WTC11 (cell line): ENCODE measurements around the gene EPM2AIP1.

Experiments
- CTCF ChIP-seq: fragments of 200-600 bp; IDR thresholded peaks from 2 replicates; pipeline ENCODE4 v1.8.0; 2022; ENCODE audit warnings: antibody characterized with exemption
- ESRRA ChIP-seq: sonication (generic); formaldehyde crosslinking; IDR thresholded peaks from 2 replicates; pipeline ENCODE4 v1.8.1; 2022; ENCODE audit warnings: mild to moderate bottlenecking, missing genetic modification reagents, borderline replicate concordance
- FOXK1 ChIP-seq: sonication (generic); formaldehyde crosslinking; IDR thresholded peaks from 2 replicates; pipeline ENCODE4 v1.8.0; 2022; ENCODE audit warnings: mild to moderate bottlenecking, moderate library complexity, missing genetic modification reagents
- FOXP1 ChIP-seq: sonication (generic); formaldehyde crosslinking; IDR thresholded peaks from 2 replicates; pipeline ENCODE4 v1.8.0; 2022; ENCODE audit warnings: missing genetic modification reagents, mild to moderate bottlenecking, moderate library complexity, borderline replicate concordance
- JUN ChIP-seq: sonication (generic); formaldehyde crosslinking; IDR thresholded peaks from 2 replicates; pipeline ENCODE4 v1.8.0; 2023; ENCODE audit warnings: mild to moderate bottlenecking, missing genetic modification reagents
- MAX ChIP-seq: sonication (generic); formaldehyde crosslinking; IDR thresholded peaks from 2 replicates; pipeline ENCODE4 v1.8.0; 2022; ENCODE audit warnings: mild to moderate bottlenecking, missing genetic modification reagents
- SMAD3 ChIP-seq: sonication (generic); formaldehyde crosslinking; IDR thresholded peaks from 2 replicates; pipeline ENCODE4 v1.8.0; 2022; ENCODE audit warnings: missing genetic modification reagents, mild to moderate bottlenecking, borderline replicate concordance
- USF1 ChIP-seq: sonication (generic); formaldehyde crosslinking; IDR thresholded peaks from 2 replicates; pipeline ENCODE4 v1.8.0; 2022; ENCODE audit warnings: mild to moderate bottlenecking, missing genetic modification reagents
- ZNF138 ChIP-seq: sonication (generic); formaldehyde crosslinking; conservative IDR thresholded peaks from 2 replicates; pipeline ENCODE4 v1.8.1; 2022; ENCODE audit warnings: mild to moderate bottlenecking, moderate library complexity, missing genetic modification reagents
- ZNF532 ChIP-seq: fragments of 250-450 bp; sonication (Bioruptor Pico); IDR thresholded peaks from 2 replicates; pipeline ENCODE4 v1.9.0; 2021; ENCODE audit warnings: mild to moderate bottlenecking, borderline replicate concordance
- TF ChIP-seq, protein P1 (sequence below): sonication (generic); formaldehyde crosslinking; IDR thresholded peaks from 2 replicates; pipeline ENCODE4 v1.8.1; 2022; ENCODE audit warnings: low read depth, missing genetic modification reagents, borderline replicate concordance
- TF ChIP-seq, protein P2 (sequence below): sonication (generic); formaldehyde crosslinking; IDR thresholded peaks from 2 replicates; pipeline ENCODE4 v1.8.1; 2023; ENCODE audit warnings: mild to moderate bottlenecking, missing genetic modification reagents, moderate library complexity

DNA sequence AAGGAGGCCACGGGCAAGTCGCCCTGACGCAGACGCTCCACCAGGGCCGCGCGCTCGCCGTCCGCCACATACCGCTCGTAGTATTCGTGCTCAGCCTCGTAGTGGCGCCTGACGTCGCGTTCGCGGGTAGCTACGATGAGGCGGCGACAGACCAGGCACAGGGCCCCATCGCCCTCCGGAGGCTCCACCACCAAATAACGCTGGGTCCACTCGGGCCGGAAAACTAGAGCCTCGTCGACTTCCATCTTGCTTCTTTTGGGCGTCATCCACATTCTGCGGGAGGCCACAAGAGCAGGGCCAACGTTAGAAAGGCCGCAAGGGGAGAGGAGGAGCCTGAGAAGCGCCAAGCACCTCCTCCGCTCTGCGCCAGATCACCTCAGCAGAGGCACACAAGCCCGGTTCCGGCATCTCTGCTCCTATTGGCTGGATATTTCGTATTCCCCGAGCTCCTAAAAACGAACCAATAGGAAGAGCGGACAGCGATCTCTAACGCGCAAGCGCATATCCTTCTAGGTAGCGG is at the start of gene EPM2AIP1:
- TF ChIP-seq CTCF (no peak), ZNF138 (CRISPR knock-in tag) (no peak), FOXK1 (CRISPR knock-in tag) (no peak), ESRRA (CRISPR knock-in tag) (peak; percentile 64; the same call in 1 of the 2 replicates), MAX (CRISPR knock-in tag) (no peak; the same call in 1 of the 2 replicates), JUN (CRISPR knock-in tag) (no peak), USF1 (CRISPR knock-in tag) (no peak), ZNF532 (CRISPR knock-in tag) (no peak), SMAD3 (CRISPR knock-in tag) (0 out of 2 replicates have a peak, but pooled peaks have one; percentile 72), FOXP1 (CRISPR knock-in tag) (peak; percentile 94)
- TF ChIP-seq, protein P1, sequence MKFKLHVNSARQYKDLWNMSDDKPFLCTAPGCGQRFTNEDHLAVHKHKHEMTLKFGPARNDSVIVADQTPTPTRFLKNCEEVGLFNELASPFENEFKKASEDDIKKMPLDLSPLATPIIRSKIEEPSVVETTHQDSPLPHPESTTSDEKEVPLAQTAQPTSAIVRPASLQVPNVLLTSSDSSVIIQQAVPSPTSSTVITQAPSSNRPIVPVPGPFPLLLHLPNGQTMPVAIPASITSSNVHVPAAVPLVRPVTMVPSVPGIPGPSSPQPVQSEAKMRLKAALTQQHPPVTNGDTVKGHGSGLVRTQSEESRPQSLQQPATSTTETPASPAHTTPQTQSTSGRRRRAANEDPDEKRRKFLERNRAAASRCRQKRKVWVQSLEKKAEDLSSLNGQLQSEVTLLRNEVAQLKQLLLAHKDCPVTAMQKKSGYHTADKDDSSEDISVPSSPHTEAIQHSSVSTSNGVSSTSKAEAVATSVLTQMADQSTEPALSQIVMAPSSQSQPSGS (CRISPR knock-in tag): no peak
- TF ChIP-seq, protein P2, sequence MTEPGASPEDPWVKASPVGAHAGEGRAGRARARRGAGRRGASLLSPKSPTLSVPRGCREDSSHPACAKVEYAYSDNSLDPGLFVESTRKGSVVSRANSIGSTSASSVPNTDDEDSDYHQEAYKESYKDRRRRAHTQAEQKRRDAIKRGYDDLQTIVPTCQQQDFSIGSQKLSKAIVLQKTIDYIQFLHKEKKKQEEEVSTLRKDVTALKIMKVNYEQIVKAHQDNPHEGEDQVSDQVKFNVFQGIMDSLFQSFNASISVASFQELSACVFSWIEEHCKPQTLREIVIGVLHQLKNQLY: no peak
